Measurements from ENCODE around the gene BCL2A1.
"Not testable (repeated sequence)": the region's sequence is repeated elsewhere in the genome, so short reads cannot be mapped to it uniquely, and the experiment has no call there.

BCL2A1 gene

GRCh38 chr15:79916502-79917132 is 54.4 kb downstream of the BCL2A1 start:
- DNase-seq (ENCODE audit: low spot score in 2 of 2) (no peak), ATAC-seq (ENCODE audit: low read depth) (no peak)
- Mint-ChIP-seq H3K9me3 (peaks cover 28% of the 10 kb centered on the region), H3K36me3 (peaks cover 39% of the 10 kb centered on the region), H3K4me1 (peaks cover 7% of the 10 kb centered on the region), H3K27me3 (no peaks in the 10 kb centered on the region), H3K4me3 (no peak overlapping the region), H3K27ac (no peak overlapping the region)

GRCh38 chr15:79915776-79916501 is 55.1 kb downstream of the BCL2A1 start:
- ATAC-seq (ENCODE audit: low read depth); DNase-seq (ENCODE audit: low spot score in 2 of 2); H3K4me3 Mint-ChIP-seq; H3K27me3 Mint-ChIP-seq; H3K27ac Mint-ChIP-seq; H3K4me1 Mint-ChIP-seq: not testable (repeated sequence)
- peaks cover 34% of the 10 kb centered on the region for H3K36me3 Mint-ChIP-seq
- peaks cover 26% of the 10 kb centered on the region for H3K9me3 Mint-ChIP-seq

GRCh38 chr15:79914728-79915127 is 56.3 kb downstream of the BCL2A1 start:
- H3K27ac Mint-ChIP-seq = no peak overlapping the region
- peaks cover 8% of the 10 kb centered on the region for H3K4me1 Mint-ChIP-seq
- no peaks in the 10 kb centered on the region for H3K27me3 Mint-ChIP-seq
- peaks cover 28% of the 10 kb centered on the region for H3K9me3 Mint-ChIP-seq
- DNase-seq (ENCODE audit: low spot score in 2 of 2) (no peak), ATAC-seq (ENCODE audit: low read depth) (no peak)
- H3K36me3 Mint-ChIP-seq = peaks cover 34% of the 10 kb centered on the region
- no peak overlapping the region for H3K4me3 Mint-ChIP-seq
